WTC11 (cell line): ENCODE results near the gene INCENP.
"Not testable (repeated sequence)": the region's sequence is repeated elsewhere in the genome, so short reads cannot be mapped to it uniquely, and the experiment has no call there.

ENCODE experiments used
- CBFB ChIP-seq: sonication (generic); formaldehyde crosslinking; IDR thresholded peaks from 2 replicates; pipeline ENCODE4 v1.8.1; 2022; ENCODE audit warnings: mild to moderate bottlenecking, low read depth, missing genetic modification reagents
- NFYB ChIP-seq: sonication (generic); formaldehyde crosslinking; conservative IDR thresholded peaks from 2 replicates; pipeline ENCODE4 v1.8.0; 2022; ENCODE audit warnings: low read depth, missing genetic modification reagents
- SP1 ChIP-seq: sonication (generic); formaldehyde crosslinking; conservative IDR thresholded peaks from 2 replicates; pipeline ENCODE4 v1.8.1; 2022; ENCODE audit warnings: missing genetic modification reagents
- TF ChIP-seq, protein P1 (sequence below): sonication (generic); formaldehyde crosslinking; IDR thresholded peaks from 2 replicates; pipeline ENCODE4 v1.8.1; 2022; ENCODE audit warnings: missing genetic modification reagents, borderline replicate concordance
- TF ChIP-seq, protein P2 (sequence below): fragments of 200-600 bp; IDR thresholded peaks from 2 replicates; pipeline ENCODE4 v1.8.0; 2022; ENCODE audit warnings: antibody characterized with exemption
- TF ChIP-seq, protein P3 (sequence below): sonication (generic); formaldehyde crosslinking; IDR thresholded peaks from 2 replicates; pipeline ENCODE4 v1.8.1; 2022; ENCODE audit warnings: low read depth, mild to moderate bottlenecking, moderate library complexity, missing genetic modification reagents, borderline replicate concordance

DNA sequence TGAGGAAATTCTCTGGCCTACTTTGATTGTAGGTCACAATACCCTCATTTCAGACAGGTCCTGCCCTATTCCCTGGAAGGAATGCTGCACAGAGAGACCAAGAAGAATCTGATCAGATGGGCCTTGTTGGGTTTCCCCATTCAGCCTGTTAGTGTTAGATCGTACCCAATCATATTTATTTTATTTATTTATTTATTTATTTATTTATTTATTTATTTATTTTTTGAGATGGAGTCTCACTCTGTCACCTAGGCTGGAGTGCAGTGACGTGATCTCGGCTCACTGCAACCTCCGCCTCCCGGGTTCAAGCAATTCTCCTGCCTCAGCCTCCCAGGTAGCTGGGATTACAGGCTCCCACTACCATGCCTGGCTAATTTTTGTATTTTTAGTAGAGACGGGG is 39.0 kb upstream of the INCENP start:
- TF ChIP-seq, protein P1, sequence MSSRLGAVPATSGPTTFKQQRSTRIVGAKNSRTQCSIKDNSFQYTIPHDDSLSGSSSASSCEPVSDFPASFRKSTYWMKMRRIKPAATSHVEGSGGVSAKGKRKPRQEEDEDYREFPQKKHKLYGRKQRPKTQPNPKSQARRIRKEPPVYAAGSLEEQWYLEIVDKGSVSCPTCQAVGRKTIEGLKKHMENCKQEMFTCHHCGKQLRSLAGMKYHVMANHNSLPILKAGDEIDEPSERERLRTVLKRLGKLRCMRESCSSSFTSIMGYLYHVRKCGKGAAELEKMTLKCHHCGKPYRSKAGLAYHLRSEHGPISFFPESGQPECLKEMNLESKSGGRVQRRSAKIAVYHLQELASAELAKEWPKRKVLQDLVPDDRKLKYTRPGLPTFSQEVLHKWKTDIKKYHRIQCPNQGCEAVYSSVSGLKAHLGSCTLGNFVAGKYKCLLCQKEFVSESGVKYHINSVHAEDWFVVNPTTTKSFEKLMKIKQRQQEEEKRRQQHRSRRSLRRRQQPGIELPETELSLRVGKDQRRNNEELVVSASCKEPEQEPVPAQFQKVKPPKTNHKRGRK (CRISPR knock-in tag), result not testable (repeated sequence)
- TF ChIP-seq, protein P2, sequence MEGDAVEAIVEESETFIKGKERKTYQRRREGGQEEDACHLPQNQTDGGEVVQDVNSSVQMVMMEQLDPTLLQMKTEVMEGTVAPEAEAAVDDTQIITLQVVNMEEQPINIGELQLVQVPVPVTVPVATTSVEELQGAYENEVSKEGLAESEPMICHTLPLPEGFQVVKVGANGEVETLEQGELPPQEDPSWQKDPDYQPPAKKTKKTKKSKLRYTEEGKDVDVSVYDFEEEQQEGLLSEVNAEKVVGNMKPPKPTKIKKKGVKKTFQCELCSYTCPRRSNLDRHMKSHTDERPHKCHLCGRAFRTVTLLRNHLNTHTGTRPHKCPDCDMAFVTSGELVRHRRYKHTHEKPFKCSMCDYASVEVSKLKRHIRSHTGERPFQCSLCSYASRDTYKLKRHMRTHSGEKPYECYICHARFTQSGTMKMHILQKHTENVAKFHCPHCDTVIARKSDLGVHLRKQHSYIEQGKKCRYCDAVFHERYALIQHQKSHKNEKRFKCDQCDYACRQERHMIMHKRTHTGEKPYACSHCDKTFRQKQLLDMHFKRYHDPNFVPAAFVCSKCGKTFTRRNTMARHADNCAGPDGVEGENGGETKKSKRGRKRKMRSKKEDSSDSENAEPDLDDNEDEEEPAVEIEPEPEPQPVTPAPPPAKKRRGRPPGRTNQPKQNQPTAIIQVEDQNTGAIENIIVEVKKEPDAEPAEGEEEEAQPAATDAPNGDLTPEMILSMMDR, result not testable (repeated sequence)
- TF ChIP-seq NFYB, CBFB, SP1 (CRISPR knock-in tag): not testable (repeated sequence)
- TF ChIP-seq, protein P3, sequence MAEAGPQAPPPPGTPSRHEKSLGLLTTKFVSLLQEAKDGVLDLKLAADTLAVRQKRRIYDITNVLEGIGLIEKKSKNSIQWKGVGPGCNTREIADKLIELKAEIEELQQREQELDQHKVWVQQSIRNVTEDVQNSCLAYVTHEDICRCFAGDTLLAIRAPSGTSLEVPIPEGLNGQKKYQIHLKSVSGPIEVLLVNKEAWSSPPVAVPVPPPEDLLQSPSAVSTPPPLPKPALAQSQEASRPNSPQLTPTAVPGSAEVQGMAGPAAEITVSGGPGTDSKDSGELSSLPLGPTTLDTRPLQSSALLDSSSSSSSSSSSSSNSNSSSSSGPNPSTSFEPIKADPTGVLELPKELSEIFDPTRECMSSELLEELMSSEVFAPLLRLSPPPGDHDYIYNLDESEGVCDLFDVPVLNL, result not testable (repeated sequence)
